NCI-H2171 (cell line): ENCODE results near the gene ULK3.
"Not testable (repeated sequence)": the region's sequence is repeated elsewhere in the genome, so short reads cannot be mapped to it uniquely, and the experiment has no call there.

ENCODE experiments used
- DNase-seq: peaks from one replicate; lab custom pipeline; 2025; lab: John Stamatoyannopoulos, UW

ULK3 gene

GRCh38 chr15:74842581-74843444, at the start of gene ULK3:
Gene ULK3, minus strand, starts transcription at chr15:74843156. Its CDS starts 51 bp downstream, at chr15:74843105.
- DNase-seq, result peak; percentile 95

- no peak for DNase-seq
These were observed 49.4 kb upstream of the ULK3 start for GRCh38 chr15:74892313-74892712.

- no peak for DNase-seq
These were observed 48.5 kb upstream of the ULK3 start for GRCh38 chr15:74891469-74891868.

GRCh38 chr15:74890665-74890960, 47.7 kb upstream of the ULK3 start:
- DNase-seq, result no peak

GRCh38 chr15:74889883-74890664, 47.1 kb upstream of the ULK3 start, which contains the start of gene MPI:
Gene MPI, plus strand, starts transcription at chr15:74890042. Its CDS starts 32 bp downstream, at chr15:74890074.
- DNase-seq, result peak; percentile 88

GRCh38 chr15:74889390-74889882, 46.5 kb upstream of the ULK3 start:
- DNase-seq, result no peak

- DNase-seq, result no peak
These were observed 45.8 kb upstream of the ULK3 start for GRCh38 chr15:74888716-74889115.

- DNase-seq, result not testable (repeated sequence)
These were observed 44.7 kb upstream of the ULK3 start for GRCh38 chr15:74887537-74888193.

GRCh38 chr15:74885461-74885860, 42.5 kb upstream of the ULK3 start:
- DNase-seq, result no peak

GRCh38 chr15:74884428-74885223, 41.7 kb upstream of the ULK3 start:
- DNase-seq, result no peak

GRCh38 chr15:74882528-74882927, 39.6 kb upstream of the ULK3 start:
- no peak for DNase-seq

- DNase-seq, result no peak
These were observed 35.3 kb upstream of the ULK3 start for GRCh38 chr15:74878273-74878672.

- no peak for DNase-seq
These were observed 30.9 kb upstream of the ULK3 start for GRCh38 chr15:74873756-74874424.

- peak; percentile 93 for DNase-seq
These were observed 30.2 kb upstream of the ULK3 start, which contains the start of gene SCAMP2 for GRCh38 chr15:74873036-74873755. Gene SCAMP2, minus strand, starts transcription at chr15:74873365. Its CDS starts 110 bp downstream, at chr15:74873255.

- DNase-seq, result no peak
These were observed 29.7 kb upstream of the ULK3 start for GRCh38 chr15:74872702-74873035.

- no peak for DNase-seq
These were observed 27.7 kb upstream of the ULK3 start for GRCh38 chr15:74870436-74871215.

- no peak for DNase-seq
These were observed 26.9 kb upstream of the ULK3 start for GRCh38 chr15:74869726-74870407.

GRCh38 chr15:74869372-74869725, 26.4 kb upstream of the ULK3 start:
- DNase-seq, result no peak

GRCh38 chr15:74868059-74868458, 25.1 kb upstream of the ULK3 start:
- DNase-seq, result no peak
